Measurements from ENCODE around the gene WAS.
"Not testable (repeated sequence)": the region's sequence is repeated elsewhere in the genome, so short reads cannot be mapped to it uniquely, and the experiment has no call there.

Gene WAS

DNA sequence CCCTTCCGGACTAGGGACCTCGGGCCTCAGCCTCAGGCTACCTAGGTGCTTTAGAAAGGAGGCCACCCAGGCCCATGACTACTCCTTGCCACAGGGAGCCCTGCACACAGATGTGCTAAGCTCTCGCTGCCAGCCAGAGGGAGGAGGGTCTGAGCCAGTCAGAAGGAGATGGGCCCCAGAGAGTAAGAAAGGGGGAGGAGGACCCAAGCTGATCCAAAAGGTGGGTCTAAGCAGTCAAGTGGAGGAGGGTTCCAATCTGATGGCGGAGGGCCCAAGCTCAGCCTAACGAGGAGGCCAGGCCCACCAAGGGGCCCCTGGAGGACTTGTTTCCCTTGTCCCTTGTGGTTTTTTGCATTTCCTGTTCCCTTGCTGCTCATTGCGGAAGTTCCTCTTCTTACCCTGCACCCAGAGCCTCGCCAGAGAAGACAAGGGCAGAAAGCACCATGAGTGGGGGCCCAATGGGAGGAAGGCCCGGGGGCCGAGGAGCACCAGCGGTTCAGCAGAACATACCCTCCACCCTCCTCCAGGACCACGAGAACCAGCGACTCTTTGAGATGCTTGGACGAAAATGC is at the start of gene WAS:
TSS of gene WAS (plus strand) at position 389 of the 572 bp plus-strand sequence. CDS start at position 444, 55 bp downstream.
- no peak for DNase-seq (ENCODE audit: low spot score)

DNA sequence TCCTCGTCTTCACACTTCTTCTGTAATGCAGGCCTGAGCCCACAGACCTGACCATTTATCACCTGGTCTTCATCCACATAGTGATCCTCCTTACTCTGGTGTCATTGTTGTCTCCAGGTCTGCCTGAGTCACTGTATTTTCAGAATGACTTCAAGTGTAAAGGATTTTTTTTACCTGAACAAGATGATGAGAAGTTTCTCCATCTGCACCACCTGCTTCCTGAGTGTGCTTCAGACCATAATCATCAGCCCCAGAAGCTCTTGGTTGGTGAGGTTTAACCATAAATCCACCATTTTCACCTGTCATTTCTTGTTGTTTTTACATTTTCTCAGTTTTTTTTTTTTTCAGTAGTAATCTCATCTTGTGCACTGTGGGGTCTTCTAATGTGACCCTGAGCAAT is 47.3 kb upstream of the WAS start:
- no peak for DNase-seq (ENCODE audit: low spot score)

DNA sequence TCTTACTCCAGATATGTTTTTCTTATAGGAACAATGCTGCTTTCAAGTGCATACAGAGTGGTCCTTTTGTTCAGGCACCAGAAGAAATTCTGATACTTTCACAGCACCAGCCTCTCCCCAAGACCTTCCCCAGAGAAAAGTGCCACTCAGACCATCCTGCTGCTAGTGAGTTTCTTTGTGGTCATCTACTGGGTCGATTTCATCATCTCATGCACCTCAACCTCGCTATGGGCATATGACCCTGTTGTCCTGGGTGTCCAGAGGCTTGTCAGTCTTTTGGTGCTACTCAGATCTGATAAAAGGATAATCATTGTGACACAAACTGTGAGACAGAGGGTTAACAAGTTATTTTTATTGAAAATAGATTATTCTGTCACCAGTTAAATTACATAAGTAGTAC is 46.8 kb upstream of the WAS start:
- no peak for DNase-seq (ENCODE audit: low spot score)

DNA sequence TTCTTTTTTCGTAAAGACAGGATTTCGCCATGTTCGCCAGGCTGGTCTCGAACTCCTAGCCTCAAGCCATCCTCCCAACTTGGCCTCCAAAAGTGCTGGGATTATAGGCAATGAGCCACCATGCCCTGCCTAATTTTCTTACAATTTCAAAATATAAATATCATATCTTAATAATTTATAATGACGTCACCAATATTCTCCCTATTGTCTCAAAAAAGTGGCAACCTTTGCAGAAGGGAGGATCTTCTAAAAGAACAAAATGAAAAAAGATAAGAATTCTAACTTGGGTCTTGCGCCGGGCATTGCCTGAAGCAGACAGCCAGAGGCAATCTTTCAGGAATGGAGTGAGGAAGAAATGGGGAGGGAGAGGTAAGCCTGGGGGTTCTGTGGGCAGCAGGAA is 37.9 kb upstream of the WAS start:
- no peak for DNase-seq (ENCODE audit: low spot score)

DNA sequence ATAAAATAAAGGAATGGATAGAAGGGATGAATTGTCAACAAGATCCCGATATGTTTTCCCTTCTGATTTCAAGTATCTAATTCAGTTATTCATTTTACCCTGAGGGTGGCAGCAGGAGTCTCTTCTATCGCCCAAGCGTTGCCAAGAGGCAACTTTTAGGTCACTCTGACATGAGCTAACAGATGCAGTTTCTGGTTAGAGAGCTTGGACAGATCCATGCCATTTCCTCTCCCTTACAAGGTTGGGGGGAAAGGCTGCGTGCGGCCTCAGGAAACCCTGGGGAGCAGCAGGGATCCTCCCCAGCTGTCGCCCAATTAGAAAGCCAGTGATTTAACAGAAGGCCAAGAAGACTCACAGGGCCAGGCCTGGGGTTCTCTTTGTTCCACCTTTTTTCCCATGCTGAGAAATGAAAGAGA is 35.3 kb upstream of the WAS start:
- peak; percentile 54 for DNase-seq (ENCODE audit: low spot score)

DNA sequence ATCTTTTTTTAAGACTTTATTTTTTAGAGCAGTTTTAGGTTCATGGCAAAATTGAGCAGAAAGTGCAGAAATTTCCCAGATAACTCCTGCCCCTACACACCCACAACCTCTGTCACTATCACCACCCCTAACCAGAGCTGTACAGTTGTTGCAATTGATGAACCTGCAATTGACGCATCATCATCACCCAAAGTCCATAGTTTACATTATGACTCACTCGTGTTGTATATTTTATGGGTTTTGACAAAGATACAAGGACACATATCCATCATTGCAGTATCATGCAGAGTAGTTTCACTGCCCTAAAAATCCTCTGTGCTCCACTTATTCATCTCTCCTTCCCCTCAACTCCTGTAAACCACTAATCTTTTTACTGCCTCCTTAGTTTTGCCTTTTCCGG is 34.5 kb upstream of the WAS start:
- DNase-seq (ENCODE audit: low spot score): no peak

GRCh38 chrX:48652055-48652579 is 31.5 kb upstream of the WAS start:
- DNase-seq (ENCODE audit: low spot score): not testable (repeated sequence)

GRCh38 chrX:48654746-48655145 is 28.9 kb upstream of the WAS start:
- DNase-seq (ENCODE audit: low spot score): not testable (repeated sequence)

DNA sequence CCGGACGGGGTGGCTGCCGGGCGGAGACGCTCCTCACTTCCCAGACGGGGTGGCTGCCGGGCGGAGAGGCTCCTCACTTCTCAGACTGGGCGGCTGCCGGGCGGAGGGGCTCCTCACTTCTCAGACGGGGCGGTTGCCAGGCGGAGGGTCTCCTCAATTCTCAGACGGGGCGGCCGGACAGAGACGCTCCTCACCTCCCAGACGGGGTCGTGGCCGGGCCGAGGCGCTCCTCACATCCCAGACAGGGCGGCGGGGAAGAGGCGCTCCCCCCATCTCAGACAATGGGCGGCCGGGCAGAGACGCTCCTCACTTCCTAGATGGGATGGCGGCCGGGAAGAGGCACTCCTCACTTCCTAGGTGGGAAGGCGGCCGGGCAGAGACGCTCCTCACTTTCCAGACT is 23.9 kb upstream of the WAS start:
- not testable (repeated sequence) for DNase-seq (ENCODE audit: low spot score)

- DNase-seq (ENCODE audit: low spot score): no peak
Observed at GRCh38 chrX:48663241-48663640, 20.4 kb upstream of the WAS start.

- DNase-seq (ENCODE audit: low spot score): no peak
Observed at GRCh38 chrX:48664156-48664555, 19.4 kb upstream of the WAS start.

GRCh38 chrX:48665991-48666390 is 17.6 kb upstream of the WAS start:
- peak; percentile 60 for DNase-seq (ENCODE audit: low spot score)

DNA sequence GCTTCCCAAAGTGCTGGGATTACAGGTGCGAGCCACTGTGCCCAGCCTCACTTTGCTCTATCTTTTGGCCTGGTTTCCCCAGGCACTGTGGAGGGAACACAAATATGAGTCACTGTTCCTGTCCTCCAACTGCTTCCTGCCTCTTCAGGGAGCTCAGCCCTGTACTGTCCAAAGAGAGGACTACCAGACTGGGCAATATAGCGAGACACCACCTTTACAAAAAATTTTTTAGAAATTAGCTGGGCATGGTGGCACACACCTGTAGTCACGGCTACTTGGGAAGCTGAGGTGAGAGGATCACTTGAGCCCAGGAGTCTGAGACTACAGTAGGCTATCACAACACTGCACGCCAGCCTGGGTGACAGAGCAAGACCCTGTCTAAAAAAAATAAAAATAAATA is 16.9 kb upstream of the WAS start:
- DNase-seq (ENCODE audit: low spot score): no peak

DNA sequence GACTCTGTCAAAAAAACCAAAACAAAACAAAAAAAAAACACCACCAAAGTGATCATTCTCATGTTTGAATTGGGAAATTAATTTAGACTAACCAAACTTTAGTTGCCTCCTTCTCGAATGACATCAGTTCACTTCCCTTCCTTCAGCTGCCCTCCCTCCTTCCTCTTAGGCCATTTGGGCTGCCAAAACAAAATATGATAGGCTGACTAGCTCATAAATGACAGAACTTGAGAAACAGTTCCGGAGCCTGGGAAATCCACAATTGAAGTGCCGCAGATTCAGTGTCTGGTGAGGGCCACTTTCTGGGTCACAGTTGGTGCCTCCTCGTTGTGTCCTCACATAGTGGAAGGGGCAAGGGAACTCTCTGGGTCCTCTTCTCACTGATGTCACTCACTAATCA is 16.1 kb upstream of the WAS start:
- DNase-seq (ENCODE audit: low spot score): no peak

- DNase-seq (ENCODE audit: low spot score): not testable (repeated sequence)
Observed at GRCh38 chrX:48668187-48668586, 15.4 kb upstream of the WAS start.

DNA sequence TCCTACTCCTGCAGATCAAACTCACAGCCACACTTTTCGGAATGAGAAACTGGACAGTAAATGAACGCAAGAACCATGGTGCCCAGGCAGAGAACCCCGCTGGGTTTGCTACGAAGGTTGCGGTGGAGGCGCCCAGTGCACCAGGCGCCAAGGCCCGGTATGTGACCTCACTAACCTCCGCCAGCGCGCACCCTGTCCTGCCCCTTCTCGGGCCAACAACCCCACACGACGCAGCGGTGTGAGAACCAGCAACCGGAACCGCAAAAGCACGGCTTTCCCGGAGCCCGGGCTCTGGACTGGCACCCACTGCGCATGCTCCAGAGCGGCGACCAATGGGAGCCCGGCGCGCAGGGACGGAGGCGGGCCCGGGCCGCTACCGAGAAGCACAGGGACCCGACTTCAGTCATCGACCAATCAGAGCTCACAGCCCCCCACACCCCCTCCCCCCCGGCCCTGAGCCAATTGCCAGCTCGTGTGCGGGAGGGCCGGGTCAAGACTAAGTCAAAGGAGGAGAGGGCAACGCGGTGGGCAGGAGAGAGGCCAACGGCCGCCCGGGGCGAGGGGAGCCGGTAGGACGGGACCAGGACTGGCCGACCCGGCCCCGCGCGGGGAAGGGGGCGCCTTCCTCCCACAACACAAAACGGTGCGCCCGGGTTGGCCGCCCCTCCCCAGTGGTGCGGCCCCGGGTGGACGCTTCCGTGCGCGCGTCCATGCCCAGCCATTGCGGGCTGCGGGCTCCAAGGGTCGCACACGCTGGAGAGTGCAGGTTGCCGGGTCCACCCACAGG is 7.3 kb upstream of the WAS start:
- DNase-seq (ENCODE audit: low spot score): peak; percentile 98

- no peak for DNase-seq (ENCODE audit: low spot score)
Observed at GRCh38 chrX:48676893-48677270, 6.7 kb upstream of the WAS start.

DNA sequence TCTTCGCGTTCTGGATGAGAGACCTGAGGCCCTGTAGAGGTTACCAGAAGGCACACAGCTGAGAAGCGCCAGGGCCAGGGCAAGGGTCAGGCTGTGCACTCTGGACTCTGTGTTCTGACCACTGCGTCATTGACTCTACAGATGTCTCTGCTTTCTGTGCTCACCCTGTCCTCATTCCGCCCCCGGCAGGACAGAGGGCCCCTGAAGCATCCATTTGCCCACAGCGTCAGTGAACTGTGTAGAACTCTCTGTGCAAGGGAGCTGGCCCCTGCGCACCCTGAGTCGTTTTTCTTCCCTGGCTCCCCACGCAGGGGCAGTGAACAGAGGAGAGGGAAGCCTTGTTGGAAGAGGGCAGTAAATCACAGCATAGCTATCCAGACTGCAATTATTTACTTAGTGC is 6.1 kb upstream of the WAS start:
- no peak for DNase-seq (ENCODE audit: low spot score)

DNA sequence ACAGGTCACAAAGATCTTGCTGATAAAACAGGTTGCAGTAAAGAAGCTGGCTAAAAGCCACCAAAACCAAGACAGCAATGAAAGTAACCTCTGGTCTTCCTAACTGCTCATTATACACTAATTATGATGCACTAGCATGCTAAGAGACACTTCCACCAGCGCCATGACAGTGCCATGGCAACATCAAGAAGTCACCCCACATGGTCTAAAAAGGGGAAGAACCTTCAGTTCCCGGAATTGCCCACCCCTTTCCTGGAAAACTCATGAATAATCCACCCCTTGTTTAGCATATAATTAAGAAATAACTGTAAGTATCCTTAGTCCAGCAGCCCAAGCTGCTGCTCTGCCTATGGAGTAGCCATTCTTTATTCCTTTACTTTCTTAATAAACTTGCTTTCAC is 3.1 kb upstream of the WAS start:
- DNase-seq (ENCODE audit: low spot score): not testable (repeated sequence)

- DNase-seq (ENCODE audit: low spot score): not testable (repeated sequence)
Observed at GRCh38 chrX:48680925-48681324, 2.7 kb upstream of the WAS start.

- DNase-seq (ENCODE audit: low spot score): no peak
Observed at GRCh38 chrX:48681539-48682183, 1.9 kb upstream of the WAS start.

DNA sequence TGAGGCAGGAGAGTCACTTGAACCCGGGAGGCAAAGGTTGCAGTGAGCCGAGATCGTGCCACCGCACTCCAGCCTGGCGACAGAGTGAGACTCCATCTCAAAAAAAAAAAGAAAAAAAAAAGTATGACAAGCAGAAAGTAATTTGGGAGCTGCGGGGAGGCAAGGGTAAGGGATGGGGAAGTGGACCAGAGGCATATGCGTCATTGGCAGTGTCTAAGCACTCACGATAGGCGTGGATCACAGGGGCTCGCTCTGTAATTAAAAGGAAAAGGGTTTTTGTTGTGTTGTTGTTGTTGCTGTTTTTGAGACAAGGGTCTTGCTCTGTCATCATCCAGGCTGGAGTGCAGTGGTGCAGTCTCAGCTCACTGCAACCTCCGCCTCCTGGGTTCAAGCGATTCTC is 804 bp upstream of the WAS start:
- DNase-seq (ENCODE audit: low spot score): not testable (repeated sequence)

DNA sequence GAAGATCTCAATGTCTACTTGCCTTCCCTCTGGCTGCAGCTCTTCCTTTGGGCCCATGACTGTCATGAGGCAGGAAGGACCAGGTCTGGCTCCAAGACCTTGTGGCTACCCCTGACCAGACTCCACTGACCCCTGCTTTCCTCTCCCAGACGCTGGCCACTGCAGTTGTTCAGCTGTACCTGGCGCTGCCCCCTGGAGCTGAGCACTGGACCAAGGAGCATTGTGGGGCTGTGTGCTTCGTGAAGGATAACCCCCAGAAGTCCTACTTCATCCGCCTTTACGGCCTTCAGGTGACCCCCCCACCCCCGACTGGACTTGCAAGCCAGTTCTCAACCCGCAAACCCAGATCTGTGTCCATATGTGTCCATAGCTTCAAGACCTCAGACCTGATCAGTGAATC is 535 bp downstream of the WAS start:
- no peak for DNase-seq (ENCODE audit: low spot score)
